ENCODE results near the gene SNCAIP. TPM values are rescaled to one million over a fixed set of nuclear protein-coding genes. Genes with fewer than 3 reads are reported as not detected.

The SNCAIP gene
- polyA plus RNA-seq, 1 experiment, result 1.5 TPM

GRCh38 chr5:122493091-122494021, 181.3 kb downstream of the SNCAIP start:
- CTCF ChIA-PET, result interaction anchor here (0.9 to 4.4 kb wide), 4 partner anchors 11 to 301 kb away, joined by 3 to 27 read pairs (median 4); no protein-coding TSS in a partner anchor
- H3K36me3 ChIP-seq (ENCODE audit: control insufficient read depth, insufficient read depth, low read length), result no peaks in the 10 kb centered on the region

GRCh38 chr5:122494109-122494508, 182.1 kb downstream of the SNCAIP start:
- POLR2A ChIA-PET, result no interaction called here
- no peak for TF ChIP-seq CTCF (IDR thresholded peaks at IDR 0.05; ENCODE audit: insufficient read depth, low read depth, low read length)
- H3K4me3 ChIP-seq (ENCODE audit: low read depth, low read length), result no peak overlapping the region
- CTCF ChIA-PET, result interaction anchor here (0.7 to 4.4 kb wide), 3 partner anchors 10 to 299 kb away, joined by 3 to 27 read pairs (median 3); no protein-coding TSS in a partner anchor
- H3K27me3 ChIP-seq (ENCODE audit: control insufficient read depth, insufficient read depth, low read length), result no peaks in the 10 kb centered on the region
- H3K36me3 ChIP-seq (ENCODE audit: control insufficient read depth, insufficient read depth, low read length), result no peaks in the 10 kb centered on the region
- no peak for DNase-seq (ENCODE audit: low read depth)

More at GRCh38 chr5:122493091-122494021, 181.3 kb downstream of the SNCAIP start:
- no peak for DNase-seq (ENCODE audit: low read depth)
- POLR2A ChIA-PET, result no interaction called here
- Histone ChIP-seq H3K27me3 (ENCODE audit: control insufficient read depth, insufficient read depth, low read length) (no peaks in the 10 kb centered on the region), H3K4me3 (ENCODE audit: low read depth, low read length) (no peak overlapping the region)
- TF ChIP-seq CTCF (IDR thresholded peaks at IDR 0.05; ENCODE audit: insufficient read depth, low read depth, low read length), result no peak

GRCh38 chr5:122498163-122498562, 186.1 kb downstream of the SNCAIP start:
- ChIA-PET POLR2A (no interaction called here), CTCF (interaction anchor here (0.8 to 1.6 kb wide), 3 partner anchors 30 to 303 kb away, joined by 3 to 4 read pairs (median 4); no protein-coding TSS in a partner anchor)
- Histone ChIP-seq H3K36me3 (ENCODE audit: control insufficient read depth, insufficient read depth, low read length) (no peaks in the 10 kb centered on the region), H3K27me3 (ENCODE audit: control insufficient read depth, insufficient read depth, low read length) (no peaks in the 10 kb centered on the region), H3K4me3 (ENCODE audit: low read depth, low read length) (no peak overlapping the region)
- TF ChIP-seq CTCF (IDR thresholded peaks at IDR 0.05; ENCODE audit: insufficient read depth, low read depth, low read length), result peak; percentile 53
- DNase-seq (ENCODE audit: low read depth), result no peak

- no peak for DNase-seq (ENCODE audit: low read depth)
- no peak for TF ChIP-seq CTCF (IDR thresholded peaks at IDR 0.05; ENCODE audit: insufficient read depth, low read depth, low read length)
- no peaks in the 10 kb centered on the region for H3K36me3 ChIP-seq (ENCODE audit: control insufficient read depth, insufficient read depth, low read length)
- no peak overlapping the region for H3K4me3 ChIP-seq (ENCODE audit: low read depth, low read length)
- H3K27me3 ChIP-seq (ENCODE audit: control insufficient read depth, insufficient read depth, low read length), result no peaks in the 10 kb centered on the region
- POLR2A ChIA-PET, result no interaction called here
- CTCF ChIA-PET, result interaction anchor here (0.6 to 1.3 kb wide), 4 partner anchors 11 to 870 kb away, joined by 3 read pairs; no protein-coding TSS in a partner anchor
These were observed 187.5 kb downstream of the SNCAIP start for GRCh38 chr5:122499585-122499984.

Measured in BJ (cell line).